ENCODE measurements around the gene ZNF467.

- no peak for TF ChIP-seq ZNF274 (IDR thresholded peaks at IDR 0.05; ENCODE audit: low read depth, low read length)
- no peak for TF ChIP-seq EZH2phosphoT487 (IDR thresholded peaks at IDR 0.05; ENCODE audit: borderline replicate concordance)
- TF ChIP-seq YY1 (IDR thresholded peaks at IDR 0.05; ENCODE audit: extremely low read depth, insufficient replicate concordance, low read depth, low read length): no peak
Observed at GRCh38 chr7:149762089-149762488, 11.3 kb downstream of the ZNF467 start.

All from HCT116 (cell line).